HG02571 (cell line): ENCODE results near the gene ADAMTS3.
"Not testable (repeated sequence)": the region's sequence is repeated elsewhere in the genome, so short reads cannot be mapped to it uniquely, and the experiment has no call there.

ENCODE experiments used
- ATAC-seq: cut with Tn5 transposase; IDR thresholded peaks from one replicate; pipeline ENCODE4 v1.9.1; 2021; ENCODE audit warnings: mild to moderate bottlenecking, moderate library complexity; ENCODE audit not compliant: unreplicated experiment

The ADAMTS3 gene

GRCh38 chr4:72473434-72473900, 95.6 kb downstream of the ADAMTS3 start:
- no peak for ATAC-seq

- ATAC-seq, result no peak
Observed at GRCh38 chr4:72471816-72472215, 97.2 kb downstream of the ADAMTS3 start.

DNA sequence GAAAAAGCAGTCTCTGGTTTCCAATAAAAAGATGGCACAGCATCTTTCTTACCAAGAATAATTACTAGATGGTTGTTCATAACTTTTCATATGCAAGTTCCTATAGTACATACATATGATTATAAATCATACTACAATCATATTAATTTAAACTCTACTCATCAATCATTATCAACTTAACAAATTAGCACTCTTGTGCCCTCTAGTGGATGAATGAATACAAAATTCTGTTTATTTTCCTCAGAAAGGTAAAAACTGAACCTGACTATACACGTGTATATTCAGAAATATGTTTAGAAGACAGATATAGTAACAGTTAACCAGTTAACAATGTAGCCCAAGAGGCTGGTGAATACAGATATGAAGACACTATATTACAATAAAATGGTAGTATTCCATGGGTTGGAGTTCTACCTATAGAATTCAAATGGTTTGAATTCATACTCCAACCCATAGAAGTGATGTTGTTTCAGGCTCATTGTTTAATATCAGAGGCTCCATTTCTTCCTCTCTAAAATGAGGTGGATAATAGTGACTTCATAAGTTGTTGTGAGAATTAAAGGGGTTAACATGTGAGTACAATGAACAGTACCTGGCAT, 100.0 kb downstream of the ADAMTS3 start:
- no peak for ATAC-seq

- no peak for ATAC-seq
Observed at GRCh38 chr4:72467633-72468032, 101.4 kb downstream of the ADAMTS3 start.

DNA sequence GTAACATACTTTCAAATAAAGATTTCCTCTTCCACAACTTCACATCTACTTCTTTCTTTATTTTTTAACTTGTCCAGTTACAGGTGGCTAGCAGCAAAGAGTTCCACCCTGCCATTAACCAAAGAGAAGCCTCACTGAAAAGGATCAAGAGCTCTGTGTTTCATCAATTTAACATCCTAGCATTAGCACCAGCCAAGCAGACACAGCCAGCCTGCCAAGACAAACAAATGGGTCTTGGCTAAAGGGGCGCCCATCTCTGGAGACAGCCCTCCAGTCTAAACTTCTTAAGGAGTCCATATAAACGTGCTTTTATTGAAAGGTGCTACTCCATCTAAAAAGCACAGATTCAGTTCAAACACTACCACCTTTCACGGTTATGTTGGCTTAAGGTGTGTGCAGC, 105.3 kb downstream of the ADAMTS3 start:
- no peak for ATAC-seq

GRCh38 chr4:72457158-72457557, 111.9 kb downstream of the ADAMTS3 start:
- ATAC-seq, result no peak

DNA sequence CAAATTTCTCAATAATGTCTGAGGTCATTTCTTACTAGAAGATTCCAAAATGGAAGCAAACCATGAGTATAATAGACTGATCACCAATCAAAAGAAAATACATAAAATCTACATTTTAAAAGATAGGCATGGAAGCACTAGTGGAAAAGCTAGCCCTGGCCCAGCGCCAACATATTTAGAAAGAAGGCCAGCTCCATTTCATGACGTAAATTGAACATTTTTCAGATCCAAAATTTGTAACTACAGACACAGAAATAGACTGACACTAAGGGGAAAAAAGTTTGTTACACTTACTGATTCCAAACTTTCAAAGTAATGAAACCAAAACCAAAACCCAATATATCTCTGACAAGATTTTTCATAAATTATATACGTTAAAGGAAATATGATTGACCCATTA, 117.7 kb downstream of the ADAMTS3 start:
- ATAC-seq, result no peak

GRCh38 chr4:72449705-72450104, 119.3 kb downstream of the ADAMTS3 start:
- ATAC-seq, result no peak

GRCh38 chr4:72448231-72448630, 120.8 kb downstream of the ADAMTS3 start:
- ATAC-seq, result no peak

GRCh38 chr4:72446353-72447055, 122.5 kb downstream of the ADAMTS3 start:
- no peak for ATAC-seq

DNA sequence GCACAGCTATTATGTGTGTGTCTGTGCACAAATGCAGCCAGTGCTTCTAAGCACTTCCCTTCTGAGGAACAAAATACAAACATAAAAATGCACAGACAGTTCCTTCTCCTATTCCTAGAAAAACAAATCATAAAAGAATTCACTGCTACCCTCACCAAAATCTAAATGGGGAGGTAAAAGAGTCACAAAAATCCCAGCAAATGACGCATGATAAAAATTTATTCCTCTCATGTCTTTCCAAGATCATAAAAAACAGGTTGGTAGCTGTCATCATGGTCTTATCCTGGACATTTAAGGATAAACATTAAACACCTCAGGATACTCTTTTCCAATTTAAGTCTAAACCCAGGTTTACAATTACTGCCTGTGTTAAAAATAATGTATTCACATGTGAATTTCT, 124.9 kb downstream of the ADAMTS3 start:
- ATAC-seq, result no peak

- no peak for ATAC-seq
Observed at GRCh38 chr4:72442715-72443114, 126.3 kb downstream of the ADAMTS3 start.

DNA sequence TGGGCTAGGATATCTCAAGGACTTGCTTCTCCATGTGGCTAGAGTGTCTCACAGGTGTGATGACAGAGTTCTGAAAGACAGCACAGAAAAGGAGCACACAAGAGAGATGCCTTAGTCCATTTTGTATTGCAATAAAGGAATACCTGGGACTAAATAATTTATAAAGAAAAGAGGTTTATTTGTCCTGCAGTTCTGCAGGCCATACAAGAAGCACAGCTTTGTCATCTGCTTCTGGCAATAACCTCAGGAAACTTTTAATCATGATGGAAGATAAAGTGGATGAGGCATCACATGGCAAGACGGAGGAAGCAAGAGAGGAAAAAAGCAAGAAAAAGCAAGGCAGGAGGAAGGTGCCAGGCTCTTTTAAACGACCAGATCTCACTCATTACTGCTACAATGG, 126.9 kb downstream of the ADAMTS3 start:
- ATAC-seq, result no peak

DNA sequence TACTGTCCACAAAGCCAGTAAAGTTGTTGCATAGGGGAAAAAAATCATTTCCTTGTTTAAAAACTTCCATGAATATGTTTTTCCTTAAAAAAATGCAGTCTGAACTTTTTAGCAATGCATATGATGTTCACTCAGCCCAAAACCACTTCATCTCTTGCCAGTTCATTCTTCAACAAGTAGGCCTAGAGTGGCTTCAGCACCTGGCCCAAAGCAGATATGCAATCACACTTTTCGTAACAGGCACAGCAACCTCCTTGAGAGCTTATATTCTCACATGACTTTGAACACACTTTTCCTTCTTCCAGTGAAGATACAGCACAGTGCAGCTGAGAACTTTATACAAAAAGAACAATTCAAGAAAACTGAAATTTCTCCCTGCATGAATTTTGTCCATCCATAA, 128.6 kb downstream of the ADAMTS3 start:
- ATAC-seq, result no peak

- ATAC-seq, result no peak
Observed at GRCh38 chr4:72432975-72433374, 136.0 kb downstream of the ADAMTS3 start.

GRCh38 chr4:72432282-72432681, 136.7 kb downstream of the ADAMTS3 start:
- ATAC-seq, result no peak

- no peak for ATAC-seq
Observed at GRCh38 chr4:72430988-72431387, 138.0 kb downstream of the ADAMTS3 start.

GRCh38 chr4:72430050-72430449, 139.0 kb downstream of the ADAMTS3 start:
- no peak for ATAC-seq

GRCh38 chr4:72429397-72429889, 139.6 kb downstream of the ADAMTS3 start:
- no peak for ATAC-seq

DNA sequence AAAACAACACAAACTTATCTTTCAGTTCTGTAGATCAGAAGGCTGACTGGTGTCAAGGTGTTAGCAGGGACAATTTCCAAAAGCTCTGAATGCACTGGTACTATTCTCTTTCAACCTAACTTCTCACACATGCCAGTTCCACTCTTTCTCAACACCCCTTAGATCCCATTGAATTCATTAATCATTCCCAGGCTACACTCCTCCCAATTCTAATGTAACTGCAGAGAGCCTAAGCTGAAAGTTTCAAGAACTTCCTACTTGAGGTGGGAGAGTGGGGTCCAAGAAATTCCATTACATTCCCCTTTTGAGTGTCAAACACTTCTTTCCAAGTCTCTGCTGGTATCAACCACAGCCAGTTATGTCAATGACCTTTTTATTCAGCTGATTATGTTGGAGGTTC, 142.0 kb downstream of the ADAMTS3 start:
- ATAC-seq, result no peak

DNA sequence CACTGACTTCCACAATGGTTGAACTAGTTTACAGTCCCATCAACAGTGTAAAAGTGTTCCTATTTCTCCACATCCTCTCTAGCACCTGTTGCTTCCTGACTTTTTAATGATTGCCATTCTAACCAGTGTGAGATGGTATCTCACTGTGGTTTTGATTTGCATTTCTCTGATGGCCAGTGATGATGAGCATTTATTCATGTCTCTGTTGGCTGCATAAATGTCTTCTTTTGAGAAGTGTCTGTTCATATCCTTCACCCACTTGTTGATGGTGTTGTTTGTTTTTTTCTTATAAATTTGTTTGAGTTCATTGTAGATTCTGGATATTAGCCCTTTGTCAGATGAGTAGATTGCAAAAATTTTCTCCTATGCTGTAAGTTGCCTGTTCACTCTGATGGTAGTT, 143.1 kb downstream of the ADAMTS3 start:
- ATAC-seq, result not testable (repeated sequence)

DNA sequence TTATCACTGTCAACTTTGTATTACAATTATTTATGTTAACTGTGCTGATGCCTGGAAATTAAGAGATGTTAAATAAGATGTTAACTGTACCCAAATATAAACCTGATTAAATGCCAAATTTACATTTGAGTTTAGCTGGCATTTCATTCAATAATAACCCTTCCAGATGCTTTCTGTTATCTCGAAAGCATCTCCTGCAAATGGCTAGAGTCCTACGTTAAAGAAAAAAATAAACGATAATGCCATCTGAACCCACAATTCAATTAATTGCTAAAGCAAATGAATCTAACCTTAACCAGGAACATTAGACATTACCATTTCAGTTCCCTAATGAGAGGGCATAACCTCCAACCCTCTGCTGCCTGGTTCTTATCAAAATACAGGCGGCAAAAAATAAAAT, 145.0 kb downstream of the ADAMTS3 start:
- ATAC-seq, result no peak

DNA sequence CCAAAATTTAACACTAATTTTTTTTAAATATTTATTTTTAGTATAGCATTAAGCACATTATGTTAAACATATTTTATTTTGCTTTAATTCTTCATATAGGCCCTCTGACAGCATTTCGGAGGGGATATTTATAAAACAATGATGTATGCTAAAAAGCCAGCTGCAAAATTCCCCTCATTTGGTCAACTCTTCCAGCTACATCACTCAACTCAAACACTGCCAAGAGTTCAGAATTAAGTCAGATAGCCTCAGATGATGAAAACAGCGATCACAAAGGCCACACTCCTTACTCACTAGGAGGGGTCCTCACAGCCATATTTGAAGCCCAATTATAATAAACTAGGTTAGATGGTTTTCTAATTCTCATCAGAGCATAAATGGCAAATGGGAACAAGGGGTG, 146.6 kb downstream of the ADAMTS3 start:
- ATAC-seq, result no peak
